GM12878 (cell line): ENCODE measurements around the gene ADCK1. TPM values are rescaled to one million over a fixed set of nuclear protein-coding genes. Genes with fewer than 3 reads are reported as not detected.

Experiments used
- ATAC-seq: fragments of 200-7000 bp; cut with Tn5 transposase; 3 replicates; pipeline ENCODE4 v1.9.1; 2020; ENCODE audit warnings: mild to moderate bottlenecking, moderate library complexity
- BruUV-seq: library from RNA; stranded (reverse); fragments of 400-500 nt; replicated peaks from 2 replicates; lab custom pipeline; 2021; lab: Mats Ljungman, UMichigan
- CTCF ChIA-PET: fragments of 300-600 bp; sonication (Branson Sonifier 250); formaldehyde crosslinking; extraction: SDS; loops from one replicate; lab custom pipeline; 2021; ENCODE audit warnings: inconsistent platforms; lab: Yijun Ruan, JAX
- POLR2A ChIA-PET: fragments of 350-600 bp; formaldehyde crosslinking; extraction: SDS; loops from one replicate; lab custom pipeline; 2021; ENCODE audit warnings: inconsistent platforms; lab: Charles Lee
- RAD21 ChIA-PET: fragments of 300-600 bp; sonication (Branson Sonifier 250); formaldehyde crosslinking; loops from one replicate; lab custom pipeline; 2023; ENCODE audit warnings: antibody characterized with exemption; ENCODE audit not compliant: unreplicated experiment; lab: Charles Lee
- SMC1A ChIA-PET: fragments of 300-600 bp; sonication (Branson Sonifier 250); formaldehyde crosslinking; loops from one replicate; lab custom pipeline; 2023; ENCODE audit not compliant: unreplicated experiment, uncharacterized antibody; lab: Charles Lee
- DNase-seq: peaks from one replicate; pipeline ENCODE4 v3.0.0-alpha.2; 2011; ENCODE audit warnings: low read depth, low spot score
- FAIRE-seq: peaks from 3 replicates; lab custom pipeline; 2011; peaks lifted over from hg19 to GRCh38; lab: Jason Lieb, UNC
- H2AFZ ChIP-seq: 2 replicates; pipeline ENCODE4 v1.6.0; 2011; ENCODE audit warnings: low read depth, low read length, control low read depth; ENCODE audit not compliant: control insufficient read depth
- H3K27ac ChIP-seq: 2 replicates; pipeline ENCODE4 v1.5.1; 2011; ENCODE audit warnings: control low read depth; ENCODE audit not compliant: control insufficient read depth, insufficient read depth
- H3K27me3 ChIP-seq, 2 experiments: replicated peaks in 1 of 2; 2 replicates each; pipeline versions ENCODE4 v1.6.0 to v1.6.1; 2011; ENCODE audit warnings: low read length in 1 of 2; ENCODE audit not compliant: control insufficient read depth in 2 of 2, insufficient read depth in 2 of 2
- H3K36me3 ChIP-seq, 2 experiments: 2 replicates each; pipeline ENCODE4 v1.5.1; 2011; ENCODE audit warnings: low read length in 1 of 2; ENCODE audit not compliant: control insufficient read depth in 2 of 2, insufficient read depth in 2 of 2
- H3K4me1 ChIP-seq: 2 replicates; pipeline ENCODE4 v1.6.1; 2011; ENCODE audit warnings: mild to moderate bottlenecking, low read length, moderate library complexity, mixed read lengths; ENCODE audit not compliant: control insufficient read depth, insufficient read depth
- H3K4me2 ChIP-seq: 2 replicates; pipeline ENCODE4 v1.6.0; 2011; ENCODE audit warnings: control low read depth; ENCODE audit not compliant: control insufficient read depth, insufficient read depth
- H3K4me3 ChIP-seq: fragments of 200-600 bp; sonication (generic); 2 replicates; pipeline ENCODE4 v1.5.1; 2016
- H3K79me2 ChIP-seq: 2 replicates; pipeline ENCODE4 v1.6.0; 2011; ENCODE audit warnings: low read length; ENCODE audit not compliant: control insufficient read depth, insufficient read depth
- H3K9ac ChIP-seq: 2 replicates; pipeline ENCODE4 v1.8.0; 2011; ENCODE audit warnings: low read length, control low read depth, mixed read lengths; ENCODE audit not compliant: control insufficient read depth, insufficient read depth
- H3K9me3 ChIP-seq: replicated peaks from 3 replicates; pipeline ENCODE4 v1.5.1; 2011; ENCODE audit warnings: mild to moderate bottlenecking, low read length; ENCODE audit not compliant: control insufficient read depth, insufficient read depth
- H4K20me1 ChIP-seq: 2 replicates; pipeline ENCODE4 v1.6.0; 2011; ENCODE audit not compliant: control insufficient read depth, insufficient read depth
- CREB1 ChIP-seq: IDR thresholded peaks from 2 replicates; pipeline ENCODE4 v1.6.1; 2012; ENCODE audit warnings: low read depth, mild to moderate bottlenecking, inconsistent platforms
- GABPA ChIP-seq: IDR thresholded peaks from 2 replicates; pipeline ENCODE4 v1.6.1; 2014; ENCODE audit warnings: antibody characterized with exemption, low read depth, mild to moderate bottlenecking, inconsistent platforms
- MTA3 ChIP-seq: IDR thresholded peaks from 2 replicates; pipeline ENCODE4 v1.6.1; 2012; ENCODE audit warnings: low read length, inconsistent platforms, borderline replicate concordance
- NFYA ChIP-seq: IDR thresholded peaks from 2 replicates; pipeline ENCODE4 v1.6.1; 2011; ENCODE audit warnings: low read depth, mild to moderate bottlenecking, low read length, improper control_type of control experiment, borderline replicate concordance
- SMAD1 ChIP-seq: fragments of 450-650 bp; IDR thresholded peaks from 2 replicates; pipeline ENCODE4 v1.6.1; 2018; ENCODE audit warnings: mild to moderate bottlenecking, low read depth; ENCODE audit not compliant: partially characterized antibody
- SMC3 ChIP-seq: IDR thresholded peaks from 2 replicates; pipeline ENCODE4 v1.6.1; 2011; ENCODE audit warnings: low read length, improper control_type of control experiment, borderline replicate concordance
- WGBS: methylation state at CpG from one replicate; pipeline ENCODE4 v1.1.6; 2016; ENCODE audit warnings: low lambda C conversion rate; ENCODE audit not compliant: insufficient replicate concordance, insufficient coverage; ENCODE audit errors: missing lambda C conversion rate; 5-methylcytosine and 5-hydroxymethylcytosine counted together
- in situ Hi-C: fragments of 300-500 bp; cut with MboI; formaldehyde crosslinking; loops from 9 replicates; pipeline ENCODE4 v1.14.3; 2018; ENCODE audit warnings: mixed read lengths
- intact Hi-C: fragments of 100-400 bp; cut with micrococcal nuclease; formaldehyde crosslinking; loops from one replicate; pipeline ENCODE4 v1.14.2; 2022; ENCODE audit not compliant: unreplicated experiment
- polyA plus RNA-seq, 11 experiments: library from polyadenylated mRNA; depleted of rRNA in 4 of 11; unstranded in 6 of 11; stranded (reverse) in 5 of 11; fragments of >200 nt; fragmentation: Nextera tagmentation in 4 of 11; fragmentation: Illumina TruSeq in 1 of 11; extraction: Ambion mirVana in 4 of 11; extraction: Trizol in 1 of 11; gene quantifications; 1 replicate in 1 of 11; 2 replicates in 10 of 11; pipeline versions ENCODE4 v1.2.1 to v1.2.3, GENCODE V29; 2011 to 2016; ENCODE audit warnings: inconsistent platforms in 2 of 11, missing spikeins in 2 of 11, low read depth in 1 of 11
- total RNA-seq, 4 experiments: library from RNA; depleted of rRNA in 3 of 4; stranded (reverse); fragments of >200 nt in 3 of 4; fragmentation: Illumina TruSeq in 1 of 4; extraction: Trizol in 1 of 4; gene quantifications; 2 replicates each; pipeline versions ENCODE4 v1.2.1 to v1.2.3, GENCODE V29; 2013 to 2021
- TF ChIP-seq, protein P1 (sequence below): IDR thresholded peaks from 2 replicates; pipeline ENCODE4 v1.6.1; 2011; ENCODE audit warnings: low read depth, low read length, improper control_type of control experiment, borderline replicate concordance
- TF ChIP-seq, protein P2 (sequence below): fragments of 450-650 bp; IDR thresholded peaks from 2 replicates; pipeline ENCODE4 v1.6.1; 2016; ENCODE audit warnings: mild to moderate bottlenecking

ADCK1 gene
- total and polyA plus RNA-seq, 10 of the 15 experiments (the other 5 are each of a cell fraction or from before 2014, with no cell fraction given): 3.3 to 8.5 (median 5.1) TPM

GRCh38 chr14:77843651-77844050 is 43.7 kb downstream of the ADCK1 start:
- no peak overlapping the region for H3K4me2 ChIP-seq
- WGBS: 41% methylated on average over 1 of the region's 1 CpG
- ATAC-seq: no peak
- FAIRE-seq: no peak
- H3K9ac ChIP-seq: no peak overlapping the region
- no peaks in the 10 kb centered on the region; the same call in 1 of the 2 replicates for H3K4me1 ChIP-seq
- H3K9me3 ChIP-seq: no peaks in the 10 kb centered on the region
- no peak for DNase-seq
- ChIA-PET SMC1A (no interaction called here), POLR2A (no interaction called here), CTCF (interaction anchor here (1.2 kb wide), 1 partner anchor 13 kb away, joined by 3 read pairs; no protein-coding TSS in a partner anchor), RAD21 (no interaction called here)
- H4K20me1 ChIP-seq: no peaks in the 10 kb centered on the region
- H2AFZ ChIP-seq: no peak overlapping the region
- in situ Hi-C loops: no loop called here
- no peak overlapping the region for H3K4me3 ChIP-seq
- H3K27me3 ChIP-seq: no peaks in the 10 kb centered on the region
- TF ChIP-seq, protein P1, sequence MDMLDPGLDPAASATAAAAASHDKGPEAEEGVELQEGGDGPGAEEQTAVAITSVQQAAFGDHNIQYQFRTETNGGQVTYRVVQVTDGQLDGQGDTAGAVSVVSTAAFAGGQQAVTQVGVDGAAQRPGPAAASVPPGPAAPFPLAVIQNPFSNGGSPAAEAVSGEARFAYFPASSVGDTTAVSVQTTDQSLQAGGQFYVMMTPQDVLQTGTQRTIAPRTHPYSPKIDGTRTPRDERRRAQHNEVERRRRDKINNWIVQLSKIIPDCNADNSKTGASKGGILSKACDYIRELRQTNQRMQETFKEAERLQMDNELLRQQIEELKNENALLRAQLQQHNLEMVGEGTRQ: no peak
- no peak for TF ChIP-seq MTA3
- no peak for TF ChIP-seq CREB1
- TF ChIP-seq, protein P2, sequence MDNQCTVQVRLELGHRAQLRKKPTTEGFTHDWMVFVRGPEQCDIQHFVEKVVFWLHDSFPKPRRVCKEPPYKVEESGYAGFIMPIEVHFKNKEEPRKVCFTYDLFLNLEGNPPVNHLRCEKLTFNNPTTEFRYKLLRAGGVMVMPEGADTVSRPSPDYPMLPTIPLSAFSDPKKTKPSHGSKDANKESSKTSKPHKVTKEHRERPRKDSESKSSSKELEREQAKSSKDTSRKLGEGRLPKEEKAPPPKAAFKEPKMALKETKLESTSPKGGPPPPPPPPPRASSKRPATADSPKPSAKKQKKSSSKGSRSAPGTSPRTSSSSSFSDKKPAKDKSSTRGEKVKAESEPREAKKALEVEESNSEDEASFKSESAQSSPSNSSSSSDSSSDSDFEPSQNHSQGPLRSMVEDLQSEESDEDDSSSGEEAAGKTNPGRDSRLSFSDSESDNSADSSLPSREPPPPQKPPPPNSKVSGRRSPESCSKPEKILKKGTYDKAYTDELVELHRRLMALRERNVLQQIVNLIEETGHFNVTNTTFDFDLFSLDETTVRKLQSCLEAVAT: no peak
- TF ChIP-seq GABPA: no peak
- TF ChIP-seq SMC3: no peak
- no peak for TF ChIP-seq SMAD1
- no peak for TF ChIP-seq NFYA
- no TSS peak for BruUV-seq
- no peak overlapping the region for H3K27ac ChIP-seq
- no peaks in the 10 kb centered on the region for H3K36me3 ChIP-seq
- intact Hi-C loops: no loop called here
- no peaks in the 10 kb centered on the region for H3K79me2 ChIP-seq
